SU-DHL-6 (cell line): Measurements from ENCODE around the gene KREMEN1.

Source experiments
- H2AFZ ChIP-seq: fragments of 200-600 bp; sonication (generic); 2 replicates; pipeline ENCODE4 v1.6.1; 2014; ENCODE audit warnings: low read depth, mild to moderate bottlenecking, moderate library complexity, mixed read lengths, antibody characterized with exemption, low read length; ENCODE audit not compliant: severe bottlenecking
- H3F3A ChIP-seq: fragments of 200-600 bp; shearing (Covaris generic); 2 replicates; pipeline ENCODE4 v1.6.0; 2016; ENCODE audit warnings: antibody characterized with exemption, mild to moderate bottlenecking; ENCODE audit not compliant: insufficient read depth
- H3K27ac ChIP-seq: fragments of 200-600 bp; sonication (generic); 2 replicates; pipeline ENCODE4 v1.5.1; 2016; ENCODE audit warnings: low read depth, mild to moderate bottlenecking, low read length, moderate library complexity, mixed read lengths
- H3K27me3 ChIP-seq: fragments of 200-600 bp; sonication (generic), shearing (Covaris generic); 2 replicates; pipeline ENCODE4 v1.6.0; 2014; ENCODE audit warnings: mild to moderate bottlenecking, low read length
- H3K36me3 ChIP-seq: fragments of 200-600 bp; sonication (generic); 2 replicates; pipeline ENCODE4 v1.6.1; 2014; ENCODE audit warnings: mild to moderate bottlenecking, low read length, mixed read lengths
- H3K4me2 ChIP-seq: fragments of 300-600, 200-600 bp; shearing (Covaris generic), sonication (generic); 2 replicates; pipeline ENCODE4 v1.6.0; 2014; ENCODE audit warnings: low read length, low read depth, mild to moderate bottlenecking; ENCODE audit not compliant: poor library complexity, severe bottlenecking
- H3K4me3 ChIP-seq: fragments of 200-600 bp; sonication (generic); 2 replicates; pipeline ENCODE4 v1.5.1; 2014; ENCODE audit warnings: antibody characterized with exemption, low read length, mild to moderate bottlenecking, mixed read lengths; ENCODE audit not compliant: insufficient read depth, poor library complexity, severe bottlenecking
- H3K79me2 ChIP-seq: fragments of 200-600 bp; sonication (generic); 2 replicates; pipeline ENCODE4 v1.6.1; 2014; ENCODE audit warnings: mild to moderate bottlenecking, low read length, moderate library complexity; ENCODE audit not compliant: insufficient read depth
- H3K9ac ChIP-seq: fragments of 200-600 bp; sonication (generic); 2 replicates; pipeline ENCODE4 v1.7.0; 2014; ENCODE audit warnings: mild to moderate bottlenecking, low read length
- H3K9me2 ChIP-seq: fragments of 200-600 bp; sonication (generic); replicated peaks from 2 replicates; pipeline ENCODE4 v1.6.1; 2014; ENCODE audit warnings: low read length; ENCODE audit not compliant: insufficient read depth
- H3K9me3 ChIP-seq: fragments of 200-600 bp; sonication (generic); 2 replicates; pipeline ENCODE4 v1.6.1; 2014; ENCODE audit warnings: low read length, mixed read lengths; ENCODE audit not compliant: insufficient read depth
- H4K20me1 ChIP-seq: fragments of 200-600 bp; sonication (generic); 2 replicates; pipeline ENCODE4 v1.6.1; 2014; ENCODE audit warnings: low read depth, mild to moderate bottlenecking, antibody characterized with exemption, low read length, moderate library complexity, mixed read lengths
- CTCF ChIP-seq: fragments of 200-600 bp; sonication (generic); IDR thresholded peaks from one replicate; pipeline ENCODE4 v1.5.1; 2017; ENCODE audit warnings: antibody characterized with exemption, mild to moderate bottlenecking, low read length, moderate library complexity; ENCODE audit not compliant: insufficient read depth, poor library complexity, severe bottlenecking
- EZH2phosphoT487 ChIP-seq: fragments of 200-600 bp; sonication (generic), shearing (Covaris generic); conservative IDR thresholded peaks from 2 replicates; pipeline ENCODE4 v1.6.1; 2018; ENCODE audit warnings: mild to moderate bottlenecking, antibody characterized with exemption, low read length, moderate library complexity, mixed read lengths

KREMEN1 gene

DNA sequence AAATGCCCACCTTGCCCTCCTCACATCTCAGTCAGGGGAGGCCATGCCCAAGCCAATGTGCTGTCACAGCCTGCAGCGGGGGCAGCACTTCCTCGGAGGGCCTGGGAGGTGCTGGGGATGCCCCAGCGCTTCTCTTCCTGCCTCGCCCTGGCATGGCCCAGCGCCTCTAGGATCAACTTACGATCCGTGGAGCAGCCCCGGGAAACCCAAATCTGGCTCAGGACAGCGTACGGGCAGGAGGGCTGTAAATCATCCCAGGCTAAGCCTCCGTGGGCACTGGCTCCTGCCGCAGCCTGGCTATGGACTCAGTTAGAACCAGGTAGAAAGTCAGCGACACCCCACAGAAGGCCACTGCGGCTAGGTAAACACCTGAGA, 71.9 kb downstream of the KREMEN1 start:
- no peak overlapping the region for H3K27ac ChIP-seq
- no peak overlapping the region for H3K4me2 ChIP-seq
- no peaks in the 10 kb centered on the region for H3K27me3 ChIP-seq
- no peaks in the 10 kb centered on the region for H3K9me3 ChIP-seq
- H3F3A ChIP-seq = no peaks in the 10 kb centered on the region
- no peak overlapping the region for H3K4me3 ChIP-seq
- no peak overlapping the region for H2AFZ ChIP-seq
- H3K9me2 ChIP-seq = no peaks in the 10 kb centered on the region
- TF ChIP-seq EZH2phosphoT487 = no peak
- H3K36me3 ChIP-seq = no peaks in the 10 kb centered on the region
- no peaks in the 10 kb centered on the region for H4K20me1 ChIP-seq
- no peak overlapping the region for H3K9ac ChIP-seq
- no peaks in the 10 kb centered on the region for H3K79me2 ChIP-seq

DNA sequence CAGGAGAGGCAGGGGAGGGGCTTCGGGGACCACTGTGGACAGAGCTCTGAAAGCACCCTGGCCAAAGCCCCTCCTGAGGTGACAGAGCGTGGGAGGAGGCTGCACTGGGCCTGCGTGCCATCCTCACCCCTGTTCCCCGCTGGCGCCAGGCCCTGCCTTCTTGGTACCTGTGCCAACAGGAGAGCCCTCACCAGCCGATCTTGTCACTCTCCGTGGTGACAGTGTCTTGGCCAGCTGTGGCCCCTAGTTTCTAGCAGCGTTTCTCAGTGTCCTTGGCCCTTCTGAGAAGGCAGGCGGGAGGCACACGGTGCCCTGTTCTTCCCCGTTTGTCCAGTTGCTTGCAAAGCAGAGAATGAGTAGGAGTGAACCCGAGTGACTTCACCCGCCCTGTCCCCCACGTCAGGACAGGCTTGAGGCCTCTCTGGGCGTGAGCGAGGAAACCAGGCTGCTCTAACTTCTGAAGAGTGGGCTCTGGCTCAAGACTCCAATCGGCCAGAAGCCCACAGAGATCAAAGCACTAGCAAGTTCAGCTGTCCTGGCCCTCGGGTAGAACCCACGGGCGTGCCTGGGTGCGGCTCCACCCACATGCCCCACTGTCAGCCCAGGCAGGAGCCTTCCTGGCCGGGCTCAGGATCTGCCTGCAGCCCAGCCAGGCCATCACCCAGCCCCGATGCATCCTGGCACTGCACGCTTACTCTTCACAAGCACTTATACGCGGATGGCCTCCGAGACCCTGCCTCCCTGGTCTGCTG, 72.7 kb downstream of the KREMEN1 start:
- H3K9me2 ChIP-seq = no peaks in the 10 kb centered on the region
- H3K27me3 ChIP-seq = no peaks in the 10 kb centered on the region
- H3K9ac ChIP-seq = no peak overlapping the region
- H3K4me3 ChIP-seq = no peak overlapping the region
- TF ChIP-seq EZH2phosphoT487 (no peak), CTCF (no peak)
- no peak overlapping the region for H2AFZ ChIP-seq
- H4K20me1 ChIP-seq = no peaks in the 10 kb centered on the region
- H3K36me3 ChIP-seq = no peaks in the 10 kb centered on the region
- H3K27ac ChIP-seq = no peak overlapping the region
- H3F3A ChIP-seq = no peaks in the 10 kb centered on the region
- H3K9me3 ChIP-seq = no peaks in the 10 kb centered on the region
- no peaks in the 10 kb centered on the region for H3K79me2 ChIP-seq
- no peak overlapping the region for H3K4me2 ChIP-seq

DNA sequence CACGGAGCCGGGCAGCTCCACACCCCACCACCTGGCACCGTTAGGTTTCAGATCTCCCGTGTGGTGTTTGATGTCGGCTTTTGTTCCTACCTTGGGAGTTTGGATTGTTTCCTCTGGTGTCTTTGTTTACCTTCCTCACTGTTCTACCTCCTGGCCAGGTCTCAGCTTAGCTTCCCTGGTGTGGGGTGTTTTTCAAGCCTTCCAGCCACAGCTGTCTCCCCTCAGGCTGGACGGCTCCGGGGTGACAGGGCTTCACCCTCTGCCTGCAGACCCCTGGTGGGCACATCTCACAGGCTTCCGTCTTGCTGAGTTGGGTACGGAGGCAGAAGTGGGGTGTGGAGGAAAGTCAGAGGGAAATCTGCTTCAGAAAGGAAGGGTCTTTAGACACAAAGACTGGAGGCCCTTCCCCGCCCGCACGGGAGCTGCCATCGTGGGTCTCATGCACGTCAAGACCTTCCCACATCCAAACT, 73.3 kb downstream of the KREMEN1 start:
- Histone ChIP-seq H3F3A (no peaks in the 10 kb centered on the region), H3K79me2 (no peaks in the 10 kb centered on the region), H3K9ac (no peak overlapping the region), H3K4me3 (no peak overlapping the region), H3K4me2 (no peak overlapping the region), H2AFZ (no peak overlapping the region), H3K27me3 (no peaks in the 10 kb centered on the region), H4K20me1 (no peaks in the 10 kb centered on the region), H3K9me3 (no peaks in the 10 kb centered on the region), H3K9me2 (no peaks in the 10 kb centered on the region), H3K36me3 (no peaks in the 10 kb centered on the region), H3K27ac (no peak overlapping the region)
- TF ChIP-seq EZH2phosphoT487 (no peak), CTCF (no peak)

DNA sequence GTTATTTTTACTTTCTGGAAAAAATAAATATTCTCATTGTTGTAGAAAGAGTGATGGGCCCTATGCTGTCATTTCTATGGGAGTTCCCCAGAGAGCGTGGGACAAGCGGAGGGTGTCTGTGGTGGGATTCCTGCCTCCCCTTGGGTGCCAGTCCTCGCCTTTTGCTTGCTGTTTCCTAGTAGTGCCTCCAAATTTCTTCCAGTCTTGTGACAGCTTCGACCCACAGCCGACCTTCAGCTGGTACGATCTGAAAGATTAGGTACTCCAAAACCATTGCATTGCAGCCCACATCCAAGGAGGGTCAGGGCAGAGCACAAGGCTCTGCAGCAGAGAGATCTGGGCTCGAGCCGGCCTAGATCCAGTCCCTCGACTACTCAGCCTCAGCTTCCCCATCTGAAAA, 73.9 kb downstream of the KREMEN1 start:
- Histone ChIP-seq H2AFZ (no peak overlapping the region), H3K27ac (no peak overlapping the region), H3K27me3 (no peaks in the 10 kb centered on the region), H3K9me2 (no peaks in the 10 kb centered on the region), H3K4me3 (no peak overlapping the region), H3K4me2 (no peak overlapping the region), H3F3A (no peaks in the 10 kb centered on the region), H4K20me1 (no peaks in the 10 kb centered on the region), H3K79me2 (no peaks in the 10 kb centered on the region), H3K36me3 (no peaks in the 10 kb centered on the region), H3K9me3 (no peaks in the 10 kb centered on the region), H3K9ac (no peak overlapping the region)
- TF ChIP-seq EZH2phosphoT487 (no peak), CTCF (no peak)
